H1 (cell line): ENCODE data around the gene LGI4. TPM values are rescaled to one million over a fixed set of nuclear protein-coding genes. Genes with fewer than 3 reads are reported as not detected.

Experiments
- CTCF ChIA-PET: fragments of 300-600 bp; sonication (Branson Sonifier 250); formaldehyde crosslinking; loops from one replicate; lab custom pipeline; 2021; ENCODE audit not compliant: partially characterized antibody; lab: Charles Lee
- POLR2A ChIA-PET: fragments of 300-600 bp; sonication (Branson Sonifier 250); formaldehyde crosslinking; loops from one replicate; lab custom pipeline; 2021; ENCODE audit warnings: inconsistent platforms; ENCODE audit not compliant: partially characterized antibody; lab: Charles Lee
- DNase-seq, 2 experiments: peaks; one replicate each; pipeline versions ENCODE4 v3.0.0 to v3.0.0-alpha.2; 2010 to 2022; ENCODE audit warnings: low spot score in 2 of 2, low read depth in 1 of 2, mixed read lengths in 1 of 2
- FAIRE-seq: peaks from 2 replicates; lab custom pipeline; 2011; peaks lifted over from hg19 to GRCh38; lab: Jason Lieb, UNC
- H2AFZ ChIP-seq: 2 replicates; pipeline ENCODE4 v1.8.1; 2012; ENCODE audit warnings: low read length, inconsistent platforms
- H2AK5ac ChIP-seq: 2 replicates; pipeline ENCODE4 v1.6.1; 2013; ENCODE audit warnings: low read depth, low read length
- H2BK120ac ChIP-seq: replicated peaks from 2 replicates; pipeline ENCODE3; 2013; ENCODE audit warnings: low read depth, low read length, inconsistent platforms
- H2BK12ac ChIP-seq: 2 replicates; pipeline ENCODE4 v1.6.1; 2013; ENCODE audit warnings: low read depth, low read length
- H2BK15ac ChIP-seq: 2 replicates; pipeline ENCODE4 v1.6.1; 2013; ENCODE audit warnings: low read length
- H2BK20ac ChIP-seq: 2 replicates; pipeline ENCODE4 v1.6.1; 2013; ENCODE audit warnings: low read length
- H2BK5ac ChIP-seq: 2 replicates; pipeline ENCODE4 v1.6.1; 2013; ENCODE audit warnings: low read depth, low read length
- H3K14ac ChIP-seq: 2 replicates; pipeline ENCODE4 v1.6.1; 2013; ENCODE audit warnings: inconsistent platforms; ENCODE audit not compliant: insufficient read length
- H3K18ac ChIP-seq: 2 replicates; pipeline ENCODE4 v1.6.1; 2013; ENCODE audit warnings: low read length; ENCODE audit errors: extremely low read depth
- H3K23ac ChIP-seq: 2 replicates; pipeline ENCODE4 v1.6.1; 2013; ENCODE audit warnings: inconsistent platforms; ENCODE audit not compliant: insufficient read length
- H3K23me2 ChIP-seq: 2 replicates; pipeline ENCODE4 v1.6.1; 2013; ENCODE audit warnings: low read depth, low read length
- H3K27ac ChIP-seq: 2 replicates; pipeline ENCODE4 v1.6.1; 2011; ENCODE audit warnings: low read depth, low read length, inconsistent platforms
- H3K27me3 ChIP-seq, 4 experiments: replicated peaks in 1 of 4; 1 replicate in 1 of 4; 2 replicates in 3 of 4; pipeline versions ENCODE4 v1.6.1 to v1.8.1; 2011 to 2013; ENCODE audit warnings: low read length in 3 of 4, mild to moderate bottlenecking in 3 of 4, inconsistent platforms in 2 of 4, mixed read lengths in 2 of 4, moderate library complexity in 1 of 4; ENCODE audit not compliant: control insufficient read depth in 3 of 4, insufficient read depth in 3 of 4; ENCODE audit errors: extremely low read depth in 1 of 4
- H3K36me3 ChIP-seq, 4 experiments: 2 replicates each; pipeline versions ENCODE4 v1.6.1 to v1.8.1; 2011 to 2013; ENCODE audit warnings: mild to moderate bottlenecking in 4 of 4, low read length in 3 of 4, moderate library complexity in 2 of 4, control low read depth in 1 of 4, inconsistent platforms in 1 of 4; ENCODE audit not compliant: insufficient read depth in 4 of 4, control insufficient read depth in 2 of 4
- H3K4ac ChIP-seq: replicated peaks from 2 replicates; pipeline ENCODE3; 2013; ENCODE audit warnings: low read length, low read depth, mixed read lengths, inconsistent platforms; ENCODE audit not compliant: insufficient read length
- H3K4me1 ChIP-seq, 4 experiments: replicated peaks in 1 of 4; 1 replicate in 1 of 4; 2 replicates in 3 of 4; pipeline versions ENCODE4 v1.6.1 to v1.8.1; 2011 to 2013; ENCODE audit warnings: low read length in 3 of 4, inconsistent platforms in 2 of 4, mixed read lengths in 1 of 4; ENCODE audit not compliant: insufficient read depth in 4 of 4, control insufficient read depth in 3 of 4
- H3K4me2 ChIP-seq, 2 experiments: 2 replicates each; pipeline versions ENCODE4 v1.6.1 to v1.8.1; 2011 to 2013; ENCODE audit warnings: low read depth in 2 of 2, low read length in 2 of 2, control low read depth in 1 of 2, inconsistent platforms in 1 of 2, mild to moderate bottlenecking in 1 of 2; ENCODE audit not compliant: insufficient read depth in 1 of 2
- H3K4me3 ChIP-seq, 4 experiments: fragments of 200-600, 300-600 bp in 1 of 4; sonication (generic), shearing (Covaris generic), sonication (Bioruptor Twin) in 1 of 4; 2 replicates each; pipeline versions ENCODE4 v1.5.1 to v1.8.1; 2011 to 2016; ENCODE audit warnings: low read length in 4 of 4, low read depth in 3 of 4, control low read depth in 2 of 4, inconsistent platforms in 2 of 4, mild to moderate bottlenecking in 2 of 4, mixed read lengths in 1 of 4, moderate library complexity in 1 of 4; ENCODE audit not compliant: insufficient read depth in 2 of 4; ENCODE audit errors: extremely low read depth in 1 of 4
- H3K56ac ChIP-seq: replicated peaks from 2 replicates; pipeline ENCODE3; 2013; ENCODE audit warnings: low read depth, mild to moderate bottlenecking, mixed read lengths, low read length, inconsistent platforms; ENCODE audit not compliant: insufficient read length
- H3K79me1 ChIP-seq: 2 replicates; pipeline ENCODE4 v1.6.1; 2013; ENCODE audit warnings: low read depth, low read length, control low read depth
- H3K79me2 ChIP-seq, 2 experiments: 2 replicates each; pipeline versions ENCODE4 v1.6.1 to v1.8.1; 2012 to 2013; ENCODE audit warnings: low read length in 2 of 2, mild to moderate bottlenecking in 2 of 2, inconsistent platforms in 1 of 2; ENCODE audit not compliant: insufficient read depth in 2 of 2, control insufficient read depth in 1 of 2
- H3K9ac ChIP-seq, 4 experiments: replicated peaks in 1 of 4; 1 replicate in 1 of 4; 2 replicates in 3 of 4; pipeline versions ENCODE4 v1.6.1 to v1.8.1; 2011 to 2013; ENCODE audit warnings: low read depth in 3 of 4, low read length in 3 of 4, control low read depth in 2 of 4, mild to moderate bottlenecking in 2 of 4, moderate library complexity in 2 of 4, inconsistent platforms in 1 of 4; ENCODE audit errors: extremely low read depth in 1 of 4
- H3K9me3 ChIP-seq, 2 experiments: 2 replicates each; pipeline versions ENCODE4 v1.6.1 to v1.8.1; 2012 to 2013; ENCODE audit warnings: mild to moderate bottlenecking in 2 of 2, moderate library complexity in 2 of 2, control low read depth in 1 of 2, inconsistent platforms in 1 of 2, low read depth in 1 of 2, low read length in 1 of 2, mixed read lengths in 1 of 2; ENCODE audit not compliant: insufficient read depth in 2 of 2
- H4K20me1 ChIP-seq, 2 experiments: replicated peaks in 1 of 2; 2 replicates each; pipeline versions ENCODE3 to v1.8.1; 2011 to 2013; ENCODE audit warnings: inconsistent platforms in 2 of 2, low read length in 2 of 2, mild to moderate bottlenecking in 1 of 2; ENCODE audit not compliant: insufficient read depth in 2 of 2, control insufficient read depth in 1 of 2
- H4K5ac ChIP-seq: 2 replicates; pipeline ENCODE4 v1.6.1; 2013; ENCODE audit warnings: low read length, low read depth, mixed read lengths, inconsistent platforms; ENCODE audit not compliant: insufficient read length
- H4K8ac ChIP-seq: 2 replicates; pipeline ENCODE4 v1.8.0; 2013; ENCODE audit warnings: mild to moderate bottlenecking, moderate library complexity, low read length, inconsistent platforms; ENCODE audit not compliant: insufficient read depth; ENCODE audit errors: extremely low read depth
- H4K91ac ChIP-seq: replicated peaks from 2 replicates; pipeline ENCODE3; 2013; ENCODE audit warnings: low read length, mixed read lengths, inconsistent platforms; ENCODE audit not compliant: insufficient read length
- HDAC2 ChIP-seq, 2 experiments: fragments of 300-600 bp in 1 of 2; sonication (generic) in 1 of 2; IDR thresholded peaks; 2 replicates each; pipeline ENCODE4 v1.6.1; 2011 to 2012; ENCODE audit warnings: low read depth in 2 of 2, low read length in 2 of 2, mild to moderate bottlenecking in 2 of 2, moderate library complexity in 2 of 2, borderline replicate concordance in 1 of 2, inconsistent platforms in 1 of 2
- NRF1 ChIP-seq: IDR thresholded peaks from 2 replicates; pipeline ENCODE4 v1.6.1; 2011; ENCODE audit warnings: mild to moderate bottlenecking, low read depth, low read length, improper control_type of control experiment
- WGBS, 2 experiments: shearing (Covaris generic) in 1 of 2; methylation state at CpG; one replicate each; pipeline versions ENCODE4 v1.1.6 to v1.1.7; 2013 to 2015; ENCODE audit warnings: low lambda C conversion rate in 2 of 2, mixed read lengths in 2 of 2, inconsistent platforms in 1 of 2, low coverage in 1 of 2, missing lambda C conversion rate in 1 of 2; ENCODE audit not compliant: insufficient replicate concordance in 2 of 2, insufficient coverage in 1 of 2, insufficient read length in 1 of 2; ENCODE audit errors: extremely low coverage in 1 of 2, missing lambda C conversion rate in 1 of 2; 5-methylcytosine and 5-hydroxymethylcytosine counted together
- polyA plus RNA-seq, 7 experiments: library from polyadenylated mRNA; depleted of rRNA in 3 of 7; stranded (reverse) in 5 of 7; unstranded in 2 of 7; fragments of >200 nt in 5 of 7; fragments of 200-250 nt in 2 of 7; gene quantifications; 1 replicate in 5 of 7; 2 replicates in 1 of 7; 4 replicates in 1 of 7; pipeline versions ENCODE4 v1.2.1 to v1.2.3, GENCODE V29; 2011 to 2013; ENCODE audit warnings: missing spikeins in 2 of 7, mixed read lengths in 2 of 7
- total RNA-seq: library from RNA; stranded (reverse); fragmentation: NEBNext Ultra II Directional; extraction: Animal tissue kit (Norgen Biotek cat#: 25700); gene quantifications from 2 replicates; pipeline ENCODE4 v1.2.1, GENCODE V29; 2021

Gene LGI4
- total and polyA plus RNA-seq, 2 of the 8 experiments (the other 6 are each of a cell fraction or from before 2014, with no cell fraction given) = 2.0 to 8.2 TPM

DNA sequence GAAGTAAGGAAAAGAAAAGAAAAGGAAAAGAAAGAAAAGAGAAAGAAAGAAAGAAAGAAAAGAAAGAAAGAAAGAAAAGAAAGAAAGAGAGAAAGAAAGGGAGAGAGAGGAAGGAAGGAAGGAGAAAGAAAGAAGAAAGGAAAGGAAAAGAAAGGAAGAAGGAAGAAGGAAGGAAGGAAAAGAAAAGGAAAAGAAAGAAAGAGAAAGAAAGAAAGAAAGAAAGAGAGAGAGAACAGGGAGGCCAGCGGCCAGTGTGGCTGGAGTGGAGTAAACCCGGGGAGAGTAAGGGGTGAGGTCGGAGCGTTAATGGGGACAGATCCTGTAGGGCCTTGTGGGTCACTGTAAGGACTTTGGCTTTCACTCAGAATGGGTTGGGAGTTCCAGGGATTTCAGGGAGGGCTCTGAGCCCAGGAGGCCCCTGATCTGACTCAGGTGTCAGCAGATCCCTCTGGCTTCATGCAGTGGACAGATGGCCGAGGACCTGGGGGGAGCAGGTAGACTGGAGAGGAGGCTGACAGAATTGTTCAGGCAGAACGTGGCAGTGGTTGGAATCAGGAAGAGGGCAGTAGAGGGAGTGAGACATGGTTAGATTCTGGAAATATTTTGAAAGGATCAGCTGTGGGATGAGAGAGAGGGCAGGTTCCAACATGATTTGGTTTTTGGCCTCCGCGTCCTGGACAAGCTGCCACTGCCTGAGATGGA lies 39.0 kb downstream of the LGI4 start:
- no peak overlapping the region for H2BK15ac ChIP-seq
- no peak overlapping the region for H4K91ac ChIP-seq
- H3K14ac ChIP-seq = no peak overlapping the region
- H3K4me3 ChIP-seq = no peak overlapping the region
- no peak overlapping the region for H3K4ac ChIP-seq
- 89% methylated on average over 8 of the region's 8 CpGs; no CpG with 5 or more reads in 1 of the 2 experiments for WGBS, 2 experiments
- no peak overlapping the region for H3K23ac ChIP-seq
- no peak overlapping the region for H2BK5ac ChIP-seq
- H2AK5ac ChIP-seq = no peak overlapping the region
- no peaks in the 10 kb centered on the region for H3K79me1 ChIP-seq
- H4K20me1 ChIP-seq = no peaks in the 10 kb centered on the region
- H2AFZ ChIP-seq = no peak overlapping the region
- H3K23me2 ChIP-seq = peaks cover 4% of the 10 kb centered on the region; the same call in 1 of the 2 replicates
- H4K5ac ChIP-seq = no peak overlapping the region
- DNase-seq (no peak), FAIRE-seq (no peak)
- no peak overlapping the region for H3K18ac ChIP-seq
- no peak overlapping the region for H4K8ac ChIP-seq
- H3K79me2 ChIP-seq = no peaks in the 10 kb centered on the region
- H2BK120ac ChIP-seq = no peak overlapping the region
- no peak overlapping the region for H2BK20ac ChIP-seq
- H3K9me3 ChIP-seq = no peaks in the 10 kb centered on the region
- H3K56ac ChIP-seq = no peak overlapping the region
- no peak overlapping the region for H3K27ac ChIP-seq
- no peaks in the 10 kb centered on the region for H3K27me3 ChIP-seq
- H3K4me1 ChIP-seq = peaks cover 0 to 8% (median 4%) of the 10 kb centered on the region in 4 experiments; a peak in 5 of 7 replicates
- ChIA-PET CTCF (interaction anchor here (0.9 to 1.6 kb wide), 7 partner anchors 15 to 44 kb away, joined by 3 to 8 read pairs (median 5); partner anchors contain the start of genes FXYD3 and LGI4), POLR2A (interaction anchor here (0.7 to 0.8 kb wide), 2 partner anchors 84 to 415 kb away, joined by 3 to 4 read pairs; no protein-coding TSS in a partner anchor)
- H3K4me2 ChIP-seq = no peak overlapping the region
- H3K36me3 ChIP-seq = no peaks in the 10 kb centered on the region
- H3K9ac ChIP-seq = no peak overlapping the region
- no peak overlapping the region for H2BK12ac ChIP-seq
- TF ChIP-seq NRF1 = no peak
- TF ChIP-seq HDAC2 (IDR thresholded peaks at IDR 0.05; ENCODE audit: borderline replicate concordance in 1 of 2, low read depth in 2 of 2, low read length in 2 of 2) = no peak
